HG03280 (cell line): ENCODE measurements around the gene CAMSAP1.

Source experiments
- ATAC-seq: cut with Tn5 transposase; IDR thresholded peaks from one replicate; pipeline ENCODE4 v1.9.1; 2021; ENCODE audit warnings: mild to moderate bottlenecking, moderate library complexity; ENCODE audit not compliant: unreplicated experiment

CAMSAP1 gene

DNA sequence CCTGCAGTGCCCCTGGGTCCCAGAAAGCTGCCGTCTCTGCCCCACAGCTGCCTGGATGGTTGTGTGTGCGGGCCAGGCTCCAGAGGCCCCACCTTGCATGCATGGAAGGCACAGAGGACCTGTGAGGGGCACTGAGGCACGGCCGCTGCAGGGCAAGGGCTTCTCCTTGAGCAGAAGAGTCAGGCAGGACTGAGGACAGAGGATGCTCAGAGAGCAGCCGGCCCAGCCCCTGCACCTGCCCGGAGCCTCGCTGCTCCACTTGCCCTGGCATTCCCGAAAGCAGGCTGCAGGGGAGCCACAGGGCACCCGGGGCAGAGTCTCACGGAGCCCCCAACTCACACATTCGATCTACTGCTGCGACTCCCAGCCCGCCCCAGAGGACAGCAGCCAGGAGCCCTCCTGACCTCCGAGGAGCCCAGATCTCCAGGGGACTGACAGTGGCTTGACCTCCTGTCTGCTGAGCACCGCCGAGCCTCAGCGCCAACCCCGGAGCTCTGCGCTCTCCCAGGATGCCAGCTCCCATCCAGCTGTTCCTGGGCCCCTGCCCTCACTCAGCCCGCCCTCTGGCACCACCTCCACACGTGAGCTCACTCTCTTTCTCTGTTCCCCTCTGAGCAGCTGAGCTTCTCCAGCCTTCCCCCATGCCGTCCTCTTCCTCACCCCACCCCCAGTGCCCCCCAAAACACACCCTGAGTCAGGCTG is 110.4 kb downstream of the CAMSAP1 start:
- ATAC-seq: no peak

DNA sequence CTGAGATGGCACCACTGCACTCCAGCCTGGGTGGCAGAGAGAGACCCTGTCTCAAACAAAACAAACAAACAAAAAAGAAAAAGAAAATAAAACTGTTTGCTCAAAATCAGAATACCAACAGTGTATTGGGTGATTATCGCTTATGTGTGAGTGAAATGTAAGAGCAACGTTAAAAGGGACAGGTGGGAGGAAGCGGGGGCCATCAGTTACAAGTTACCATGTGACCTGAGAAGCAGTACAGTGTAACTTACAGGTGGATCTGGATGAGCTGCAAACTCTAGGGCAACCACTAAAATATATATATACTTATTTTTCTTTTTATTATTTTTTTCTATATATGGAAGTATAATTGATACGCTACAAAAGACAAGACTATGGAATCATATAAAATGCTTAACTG is 112.0 kb downstream of the CAMSAP1 start:
- ATAC-seq: no peak

DNA sequence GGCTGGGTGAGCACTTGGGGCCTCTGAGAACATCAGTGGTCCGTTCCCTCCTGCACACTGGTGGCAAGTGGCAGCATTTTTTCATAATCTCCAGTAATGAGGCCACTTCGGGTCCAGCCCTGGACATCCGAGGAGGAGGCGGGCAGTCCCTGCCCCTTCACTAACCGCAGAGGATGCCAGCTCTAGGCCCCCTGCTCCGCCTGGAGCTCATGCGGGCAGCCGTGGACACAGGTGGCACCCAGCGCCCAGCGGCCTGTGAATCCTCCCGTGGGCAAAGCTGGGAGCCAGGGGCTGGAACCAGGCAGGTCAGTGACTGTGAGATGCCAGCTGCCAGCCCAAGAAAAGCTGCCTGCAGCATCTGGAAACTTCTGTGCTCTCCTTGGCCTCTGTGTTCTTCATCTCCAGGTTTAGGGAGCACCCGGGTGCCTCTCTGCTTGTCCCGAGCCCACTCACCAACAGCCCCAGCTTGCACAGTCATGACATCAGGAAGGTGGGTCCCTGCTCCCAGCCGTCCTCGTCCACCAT is 112.9 kb downstream of the CAMSAP1 start:
- ATAC-seq: no peak

DNA sequence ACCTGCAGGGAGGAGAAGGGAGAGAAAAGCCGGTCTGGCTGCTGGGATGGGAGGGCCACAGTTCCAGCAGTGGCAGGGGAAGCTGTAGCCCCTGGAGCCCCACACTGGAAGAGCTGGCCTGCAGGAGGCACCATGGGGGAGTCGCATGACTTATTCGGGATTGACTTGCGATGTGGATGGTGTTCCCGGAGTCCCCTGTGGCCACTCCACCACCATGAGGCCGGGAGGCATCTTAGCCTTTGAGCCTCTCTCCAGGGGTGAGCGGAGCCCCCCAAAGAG is 113.3 kb downstream of the CAMSAP1 start:
- no peak for ATAC-seq

DNA sequence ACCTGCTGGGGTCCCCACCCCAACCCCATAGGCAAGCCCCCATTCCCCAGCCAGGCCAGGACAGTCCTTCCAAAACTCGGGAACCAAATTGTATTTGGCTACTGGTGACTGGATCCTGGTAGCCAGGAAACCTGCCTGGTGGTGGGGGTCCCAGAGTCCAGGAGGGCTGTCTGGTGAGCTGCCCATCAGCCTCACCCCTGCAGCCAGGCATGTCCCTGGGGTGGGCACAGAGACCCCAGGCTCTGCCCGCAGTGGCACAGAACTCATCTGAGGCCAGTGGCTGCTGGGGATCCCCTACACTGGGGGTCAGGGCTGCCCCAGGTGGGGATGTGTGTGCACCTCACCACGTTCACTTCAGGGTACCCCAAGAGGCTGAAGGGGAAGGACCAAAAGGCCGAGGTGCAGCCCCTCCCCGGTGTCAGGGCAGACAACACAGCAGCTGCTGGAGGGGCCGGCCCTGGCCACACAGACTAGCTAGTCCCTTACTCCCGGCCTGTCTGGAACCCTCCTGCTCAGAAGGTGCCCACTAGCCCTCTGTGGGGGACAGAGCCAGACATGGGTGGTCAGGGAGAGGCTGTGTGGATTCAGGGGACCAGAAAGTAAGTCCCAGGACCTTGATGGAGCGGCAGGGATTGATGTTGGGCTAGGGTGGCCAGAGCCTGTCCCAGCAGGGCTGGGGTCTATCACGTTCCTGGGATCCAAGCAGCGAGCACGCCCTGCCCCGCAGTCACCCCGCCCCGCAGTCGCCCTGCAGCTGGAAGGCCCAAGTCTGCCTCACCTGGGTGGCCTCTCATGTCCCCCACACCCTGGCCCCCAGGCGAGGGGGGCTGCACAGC is 113.9 kb downstream of the CAMSAP1 start:
- no peak for ATAC-seq

DNA sequence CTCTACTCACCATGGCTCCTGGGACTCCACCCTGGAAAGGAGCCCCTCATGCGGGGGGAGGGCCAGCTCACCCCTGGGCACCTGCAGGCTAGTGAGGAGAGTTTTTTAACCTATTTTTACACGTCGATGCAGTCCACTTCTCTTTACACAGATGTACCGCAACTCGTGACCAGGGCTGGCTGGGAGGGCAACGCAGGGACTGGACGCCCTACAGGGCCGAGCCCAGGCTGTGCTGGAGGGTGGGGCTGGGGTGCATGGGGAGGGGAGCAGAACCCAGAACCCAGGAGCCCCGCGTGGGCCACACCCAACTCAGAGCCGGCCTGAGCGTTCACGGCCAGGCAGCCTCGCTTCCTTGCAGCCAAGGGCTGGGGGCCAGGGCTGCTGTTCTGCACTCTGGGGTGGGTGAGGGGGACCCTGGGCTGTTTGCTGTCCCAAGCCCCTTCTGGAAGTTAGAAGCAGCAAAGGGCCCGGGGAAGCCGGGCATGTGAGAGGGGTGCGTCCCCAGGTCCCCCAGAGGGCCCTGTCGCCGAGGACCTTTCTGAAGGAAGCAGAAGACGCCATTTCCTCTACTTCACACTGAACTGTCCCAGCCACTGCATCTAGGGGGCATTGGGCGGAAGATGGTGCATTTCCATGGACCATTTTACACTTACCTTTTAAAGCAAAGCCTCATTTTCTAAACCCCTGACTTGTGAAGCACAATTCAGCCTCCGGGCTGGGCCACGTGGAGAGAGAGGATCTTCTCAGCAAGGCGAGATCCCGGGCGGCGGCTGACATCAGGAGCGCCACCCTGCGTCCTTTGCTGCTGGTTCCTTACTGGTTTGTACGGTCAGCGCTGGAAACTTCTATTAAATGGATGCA is 114.8 kb downstream of the CAMSAP1 start:
- ATAC-seq: no peak

DNA sequence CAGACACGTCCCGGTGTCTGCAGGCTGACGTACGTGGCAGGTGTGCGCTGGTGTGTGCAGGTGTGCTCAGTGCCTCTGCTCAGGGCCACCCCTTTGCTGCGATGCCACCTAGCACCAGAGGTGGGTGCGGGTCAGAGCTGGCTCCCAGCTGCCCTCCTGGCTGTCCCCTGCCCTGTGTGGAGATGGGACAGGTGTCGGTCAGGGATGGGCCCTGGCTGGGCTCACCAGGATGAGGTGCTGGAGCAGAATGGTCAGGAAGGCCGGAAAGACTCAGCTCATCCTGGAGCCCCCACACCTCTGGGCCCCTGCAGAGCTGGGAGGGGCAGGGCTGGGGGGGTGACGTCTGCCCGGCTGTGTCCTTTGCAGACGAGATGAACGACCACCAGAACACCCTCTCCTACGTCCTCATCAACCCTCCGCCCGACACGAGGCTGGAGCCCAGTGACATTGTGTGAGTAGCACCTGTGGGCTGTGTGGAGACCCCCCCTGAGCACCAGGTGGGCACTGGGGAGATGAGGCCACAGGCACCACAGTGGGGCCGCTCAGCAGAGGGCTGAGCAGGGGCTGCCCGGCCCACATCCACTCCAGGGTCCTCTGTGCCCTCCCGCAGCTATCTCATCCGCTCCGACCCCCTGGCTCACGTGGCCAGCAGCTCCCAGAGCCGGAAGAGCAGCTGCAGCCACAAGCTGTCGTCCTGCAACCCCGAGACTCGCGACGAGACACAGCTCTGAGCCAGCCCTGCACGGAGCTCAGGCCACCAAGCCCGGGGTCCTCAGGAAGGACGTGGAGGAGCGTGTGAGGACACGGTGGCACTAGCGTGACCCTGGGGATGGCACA is 115.7 kb downstream of the CAMSAP1 start:
- no peak for ATAC-seq

DNA sequence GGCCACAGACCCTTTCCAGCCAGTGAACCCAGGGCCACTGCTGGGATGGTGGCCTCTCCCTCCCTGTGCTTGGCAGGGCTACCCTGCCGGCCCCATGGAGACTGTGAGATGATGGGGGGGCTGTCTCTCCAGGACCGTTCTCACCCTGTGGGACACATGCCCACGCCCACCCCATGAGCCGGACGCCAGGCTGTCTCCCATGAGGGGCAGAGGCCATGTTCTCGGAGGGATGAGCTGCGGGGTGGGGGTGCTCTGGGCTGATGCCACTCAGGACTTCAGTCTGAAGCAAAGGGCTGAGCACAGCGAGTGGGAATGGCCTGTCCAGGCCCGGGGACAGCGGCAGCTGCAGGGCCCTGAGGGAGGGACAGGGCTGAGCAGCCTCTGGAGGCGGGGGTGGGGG is 116.5 kb downstream of the CAMSAP1 start:
- ATAC-seq: no peak

DNA sequence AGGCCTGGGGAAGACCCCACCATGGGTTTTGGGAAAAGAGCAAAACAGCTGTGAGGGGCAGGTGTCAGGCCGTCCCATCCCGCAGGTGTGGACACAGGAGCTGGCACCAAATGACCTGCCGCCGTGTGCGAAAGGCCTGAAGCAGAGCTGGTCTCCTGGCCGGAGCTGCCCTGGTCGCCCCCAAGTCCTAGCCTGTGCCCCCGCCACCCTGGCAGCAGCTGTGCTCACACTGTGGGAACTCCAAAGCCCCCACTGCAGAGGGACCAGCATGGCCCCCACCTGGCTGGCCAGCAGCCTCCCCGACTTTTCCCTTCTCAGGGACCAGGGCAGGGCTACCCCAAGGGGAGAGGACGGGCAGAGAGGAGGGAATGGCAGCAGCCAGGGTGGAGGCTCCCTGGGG is 117.0 kb downstream of the CAMSAP1 start:
- no peak for ATAC-seq

DNA sequence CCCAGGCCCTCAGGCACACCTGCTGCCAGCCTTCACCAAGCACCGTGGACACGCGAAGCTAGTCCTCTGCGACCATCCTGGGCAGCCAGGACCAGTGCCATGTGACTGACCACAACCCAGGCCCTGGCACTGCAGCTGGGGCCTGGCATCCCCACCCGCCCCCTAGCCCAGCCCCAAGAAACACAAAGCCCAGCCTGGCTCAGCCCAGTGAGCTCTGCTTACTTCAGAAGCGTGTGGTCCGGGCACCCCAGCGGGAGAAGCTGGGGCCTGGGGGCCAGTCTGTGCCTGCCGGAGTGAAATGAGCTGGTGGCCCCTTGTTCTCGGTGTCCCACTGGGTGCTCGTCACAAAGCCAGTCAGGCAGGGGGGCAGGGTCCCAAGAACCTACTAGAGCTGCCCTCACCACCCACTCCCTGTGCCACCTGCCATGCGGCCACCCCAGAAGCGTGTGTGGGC is 117.5 kb downstream of the CAMSAP1 start:
- ATAC-seq: no peak

DNA sequence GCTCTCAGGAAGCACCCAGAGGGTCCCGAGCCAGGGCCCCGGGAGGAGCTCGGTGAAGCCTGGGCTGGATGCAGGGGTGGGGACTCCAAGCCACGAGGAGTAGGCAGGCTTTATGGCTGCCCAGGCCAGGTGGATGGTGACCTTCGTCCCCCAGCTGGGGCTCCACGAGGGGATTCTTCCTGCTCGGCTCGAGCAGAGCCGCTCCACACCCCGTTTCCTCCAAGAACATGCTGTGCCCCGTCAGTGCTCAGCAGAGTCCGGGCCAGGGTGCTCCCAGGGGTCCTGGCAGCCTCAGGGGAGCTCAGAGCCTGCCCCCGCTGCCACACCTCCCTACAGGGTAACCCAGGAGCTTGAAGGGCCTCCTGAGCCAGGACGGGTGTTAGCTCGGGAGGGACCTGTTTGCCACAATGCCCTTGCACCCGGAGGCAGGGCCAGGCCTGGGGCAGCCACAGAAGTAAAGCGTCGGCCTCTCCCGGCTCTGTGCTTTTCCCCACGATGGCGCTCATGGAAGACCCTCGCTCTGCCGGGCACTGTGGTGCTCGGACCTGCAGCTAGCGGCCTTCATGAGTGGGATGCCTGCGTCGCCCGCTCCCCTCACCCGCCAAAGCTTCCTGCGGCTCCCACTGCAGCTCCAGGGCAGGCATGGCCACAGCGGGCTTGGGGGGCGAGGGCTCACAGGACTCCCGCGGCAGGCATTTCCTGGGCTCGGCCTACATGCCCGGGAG is 118.6 kb downstream of the CAMSAP1 start:
- ATAC-seq: no peak

DNA sequence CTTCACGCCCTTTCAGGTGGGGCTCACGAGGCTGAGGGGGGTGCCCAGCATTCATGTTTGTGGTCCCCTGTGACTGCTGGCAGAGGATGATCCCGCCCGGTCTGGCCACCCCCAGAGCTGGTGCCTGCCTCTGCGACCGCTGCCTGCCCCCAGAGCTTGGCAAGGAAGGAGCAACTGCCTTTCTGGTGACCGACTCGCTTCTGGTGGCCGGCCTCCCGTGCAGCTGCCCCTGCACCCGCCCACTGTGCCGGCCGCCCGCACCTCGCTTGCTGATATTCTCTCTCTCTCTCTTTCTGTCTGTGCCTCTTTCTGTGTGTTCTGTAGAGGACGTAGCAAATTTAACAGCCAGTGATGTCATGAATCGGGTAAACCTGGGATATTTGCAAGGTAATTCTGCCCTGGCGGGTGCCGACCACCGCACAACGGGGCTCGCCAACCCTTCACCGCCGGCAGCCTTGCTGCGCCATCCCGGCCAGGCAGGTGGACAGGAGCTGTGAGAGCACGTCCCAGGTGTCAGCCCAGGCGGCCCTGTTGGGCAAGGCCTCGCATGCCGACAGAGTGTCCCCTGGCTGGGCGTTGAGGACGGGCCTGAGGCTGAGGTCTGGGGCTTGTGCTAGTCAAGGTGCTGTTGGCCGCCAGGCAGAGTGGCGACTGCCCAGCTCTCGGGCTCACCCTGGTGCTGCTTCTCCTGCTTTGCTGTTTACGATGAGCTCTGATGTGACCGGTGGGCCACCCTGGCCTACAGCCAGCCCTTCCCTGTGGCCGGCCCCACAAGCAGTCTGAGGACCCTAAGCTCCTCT is 119.4 kb downstream of the CAMSAP1 start:
- no peak for ATAC-seq

DNA sequence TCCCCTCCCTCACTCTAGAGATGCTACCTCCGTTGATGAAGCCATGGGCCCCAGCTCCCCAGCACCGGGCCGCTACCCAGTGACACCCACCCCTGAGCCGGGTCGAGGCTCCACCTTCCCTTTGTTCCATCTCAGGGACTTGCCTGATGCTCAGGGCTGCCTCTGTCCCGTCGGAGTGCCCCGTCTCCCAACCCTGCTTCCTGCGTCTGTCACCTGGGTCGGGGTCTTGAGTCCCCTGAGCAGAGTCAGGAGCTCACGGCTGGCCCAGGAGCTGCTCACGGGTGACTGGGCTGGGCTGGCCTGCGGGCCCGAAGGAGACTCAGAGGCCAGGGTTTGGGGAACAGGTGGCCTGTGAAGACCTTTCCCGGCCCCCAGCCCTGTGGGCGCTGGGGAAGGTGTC is 120.0 kb downstream of the CAMSAP1 start:
- no peak for ATAC-seq

DNA sequence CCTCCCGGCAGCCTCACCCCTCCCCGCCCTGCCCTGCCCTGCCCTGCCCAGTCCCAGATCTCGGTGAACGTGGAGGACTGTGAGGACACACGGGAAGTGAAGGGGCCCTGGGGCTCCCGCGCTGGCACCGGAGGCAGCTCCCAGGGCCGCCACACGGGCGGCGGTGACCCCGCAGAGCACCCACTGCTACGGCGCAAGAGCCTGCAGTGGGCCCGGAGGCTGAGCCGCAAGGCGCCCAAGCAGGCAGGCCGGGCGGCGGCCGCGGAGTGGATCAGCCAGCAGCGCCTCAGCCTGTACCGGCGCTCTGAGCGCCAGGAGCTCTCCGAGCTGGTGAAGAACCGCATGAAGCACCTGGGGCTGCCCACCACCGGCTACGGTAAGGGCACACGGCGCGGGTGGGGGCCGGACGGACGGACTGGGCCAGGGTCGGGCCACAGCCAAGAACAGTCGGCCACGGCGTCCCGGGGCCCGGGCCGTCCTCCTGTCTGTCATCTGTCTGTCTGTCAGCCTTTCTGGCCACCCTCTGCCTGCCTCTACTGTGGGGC is 121.1 kb downstream of the CAMSAP1 start:
- no peak for ATAC-seq

DNA sequence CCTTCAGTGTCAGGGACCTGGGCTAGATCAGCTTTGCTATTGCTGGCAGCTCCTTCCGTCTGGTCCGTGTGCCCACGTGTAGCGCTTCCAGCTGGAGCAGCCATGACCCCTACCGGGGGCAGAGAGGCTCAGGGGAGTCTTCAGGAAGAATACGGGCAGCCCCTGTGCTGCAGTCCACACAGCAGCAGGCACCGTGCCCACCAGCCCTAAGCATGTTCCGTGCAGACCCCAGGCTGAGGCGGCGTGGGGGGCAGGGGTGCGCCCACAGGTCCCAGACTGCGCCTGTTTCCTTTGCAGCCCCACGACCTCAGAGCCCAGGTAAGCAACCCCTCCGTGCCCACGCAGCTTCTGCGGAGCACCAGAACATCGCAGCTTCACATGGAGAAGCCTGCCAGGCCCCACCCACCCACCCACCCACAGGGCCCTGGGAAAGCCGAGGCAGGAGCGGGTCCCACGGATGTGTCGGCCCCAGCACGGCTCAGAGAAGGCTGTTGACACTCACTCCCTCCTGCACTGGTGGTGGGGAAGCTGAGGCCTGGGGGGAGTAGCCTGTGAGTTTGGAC is 122.3 kb downstream of the CAMSAP1 start:
- ATAC-seq: no peak

DNA sequence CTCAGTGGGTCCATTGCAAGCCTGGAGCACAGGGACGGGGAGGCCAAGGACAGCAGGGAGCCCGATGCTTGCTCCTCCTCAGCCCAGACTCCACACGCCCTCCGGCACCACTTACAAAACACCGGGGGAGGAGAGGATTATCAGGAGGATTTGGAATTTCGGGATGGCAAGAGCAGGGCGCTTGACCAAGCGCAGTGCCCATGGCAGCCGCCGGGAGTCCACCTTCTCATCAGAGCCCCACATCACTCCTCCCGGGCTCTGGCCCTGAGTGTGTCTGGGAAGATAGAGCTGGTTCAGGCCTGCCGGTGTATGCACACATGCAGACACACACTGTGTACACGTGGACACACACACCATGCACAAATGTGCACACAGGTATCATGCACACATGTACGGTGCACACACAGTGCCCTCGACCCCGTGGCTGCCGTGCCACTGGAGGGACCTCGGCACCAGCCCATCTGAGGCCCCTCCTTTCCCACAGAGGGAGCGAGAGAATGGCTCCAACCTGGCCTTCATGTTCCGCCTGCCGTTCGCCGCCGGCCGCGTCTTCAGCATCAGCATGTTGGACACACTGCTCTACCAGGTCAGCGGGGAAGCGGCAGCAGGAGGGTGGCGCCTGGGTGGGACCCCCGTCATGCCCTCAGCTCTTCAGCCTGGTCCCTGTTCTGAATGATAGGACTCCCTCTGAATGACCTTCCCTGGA is 123.7 kb downstream of the CAMSAP1 start:
- no peak for ATAC-seq

DNA sequence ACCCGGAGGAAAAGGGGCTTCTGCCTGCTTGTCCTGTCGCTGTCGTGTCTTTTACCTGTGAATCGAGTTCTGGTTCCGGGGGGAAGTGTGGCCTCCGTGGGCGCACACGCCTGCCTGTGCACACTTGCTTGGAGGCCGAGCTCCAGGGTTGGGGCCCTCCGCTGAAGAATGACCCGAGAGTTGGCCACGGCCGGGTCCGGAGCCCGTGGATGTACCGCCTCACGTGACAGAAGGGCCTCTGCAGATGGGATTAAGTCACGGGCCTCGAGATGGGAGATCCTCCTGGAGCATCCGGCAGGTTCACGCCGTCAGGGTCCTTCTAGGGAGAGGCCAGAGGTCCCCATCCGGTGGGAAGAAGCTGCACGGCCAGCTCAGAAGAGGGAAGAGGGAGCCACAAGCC is 124.4 kb downstream of the CAMSAP1 start:
- ATAC-seq: no peak

DNA sequence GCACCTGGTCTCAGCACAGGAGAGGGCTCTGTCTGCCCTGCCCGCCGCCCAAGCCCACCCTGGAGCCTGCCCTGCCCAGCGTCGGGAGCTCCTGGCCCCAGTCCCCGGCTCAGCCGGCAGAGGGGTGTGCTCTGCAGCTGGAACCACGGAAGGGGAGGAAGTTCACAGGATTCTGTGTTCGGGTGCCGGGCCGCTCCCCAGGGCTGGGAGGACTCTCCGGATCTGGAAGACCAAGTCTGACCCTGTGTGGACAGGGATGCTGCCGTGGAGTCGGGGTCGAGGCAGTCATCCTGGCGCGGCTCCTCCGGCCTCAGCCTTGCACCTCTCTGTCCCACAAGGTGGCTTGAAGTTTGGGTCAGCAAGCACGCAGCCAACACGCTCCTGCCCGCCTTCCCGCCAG is 126.7 kb downstream of the CAMSAP1 start:
- no peak for ATAC-seq
